HG02588 (cell line): ENCODE data around the gene NBEAL2.
"Not testable (repeated sequence)": the region's sequence is repeated elsewhere in the genome, so short reads cannot be mapped to it uniquely, and the experiment has no call there.

Experiments
- ATAC-seq: cut with Tn5 transposase; IDR thresholded peaks from one replicate; pipeline ENCODE4 v1.9.1; 2021; ENCODE audit warnings: mild to moderate bottlenecking, moderate library complexity; ENCODE audit not compliant: unreplicated experiment

The NBEAL2 gene

GRCh38 chr3:47034868-47035489, 55.5 kb downstream of the NBEAL2 start:
- no peak for ATAC-seq

- ATAC-seq, result no peak
Measured at GRCh38 chr3:47035645-47036044, 56.2 kb downstream of the NBEAL2 start.

DNA sequence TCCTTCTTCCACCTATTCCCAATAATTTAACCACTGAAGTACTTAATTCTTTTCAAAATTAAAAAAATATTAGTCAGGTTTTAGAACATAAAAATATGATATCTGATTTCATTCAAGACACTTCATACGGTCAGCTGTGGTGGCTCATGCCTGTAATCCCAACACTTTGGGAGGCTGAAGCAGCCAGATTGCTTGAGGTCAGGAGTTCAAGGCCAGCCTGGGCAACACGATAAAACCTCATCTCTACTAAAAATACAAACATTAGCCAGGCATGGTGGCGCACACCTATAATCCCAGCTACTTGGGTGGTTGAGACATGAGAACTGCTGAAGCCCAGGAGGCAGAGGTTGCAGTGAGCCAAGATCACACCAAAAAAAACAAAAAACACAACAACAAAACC, 56.7 kb downstream of the NBEAL2 start:
- no peak for ATAC-seq

- ATAC-seq, result not testable (repeated sequence)
Measured at GRCh38 chr3:47037302-47037701, 57.8 kb downstream of the NBEAL2 start.

DNA sequence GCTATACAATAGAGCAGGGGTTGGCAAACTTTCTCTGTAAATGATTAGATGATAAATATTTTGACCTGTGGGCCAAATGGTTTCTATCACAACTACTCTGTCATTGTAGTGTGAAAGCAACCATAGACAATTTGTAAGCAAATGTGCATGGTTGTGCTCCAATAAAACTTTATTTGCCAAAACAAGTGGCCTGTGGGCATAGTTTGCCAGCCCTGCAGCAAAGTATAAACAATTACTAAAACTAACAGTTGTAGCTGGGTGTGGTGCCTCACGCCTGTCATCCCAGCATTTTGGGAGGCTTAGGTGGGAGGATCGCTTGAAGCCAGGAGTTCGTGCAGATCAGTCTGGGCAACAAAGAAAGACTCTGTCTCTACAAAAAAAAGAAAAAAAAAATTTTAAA, 61.6 kb downstream of the NBEAL2 start:
- no peak for ATAC-seq

GRCh38 chr3:47042231-47042791, 62.8 kb downstream of the NBEAL2 start:
- no peak for ATAC-seq

- no peak for ATAC-seq
Measured at GRCh38 chr3:47047069-47047468, 67.6 kb downstream of the NBEAL2 start.

- ATAC-seq, result no peak
Measured at GRCh38 chr3:47047673-47048072, 68.2 kb downstream of the NBEAL2 start.

DNA sequence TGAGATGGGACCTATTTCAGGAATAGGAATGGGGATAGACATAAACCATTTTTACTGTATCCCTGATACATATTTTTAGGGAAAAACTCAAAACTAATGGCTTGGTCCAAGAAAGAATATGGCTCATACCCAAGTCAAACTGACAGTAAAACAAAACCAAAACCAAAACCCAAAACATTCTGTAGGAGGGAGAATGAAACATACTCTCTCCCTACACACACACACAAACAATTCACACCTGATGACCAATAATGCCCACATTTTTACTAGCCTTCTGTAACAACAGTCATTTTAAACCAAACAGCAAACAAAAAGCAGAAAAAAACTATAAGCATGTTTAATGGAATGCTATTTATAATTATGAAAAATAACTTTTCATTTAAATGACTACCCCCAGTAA, 74.9 kb downstream of the NBEAL2 start:
- no peak for ATAC-seq

DNA sequence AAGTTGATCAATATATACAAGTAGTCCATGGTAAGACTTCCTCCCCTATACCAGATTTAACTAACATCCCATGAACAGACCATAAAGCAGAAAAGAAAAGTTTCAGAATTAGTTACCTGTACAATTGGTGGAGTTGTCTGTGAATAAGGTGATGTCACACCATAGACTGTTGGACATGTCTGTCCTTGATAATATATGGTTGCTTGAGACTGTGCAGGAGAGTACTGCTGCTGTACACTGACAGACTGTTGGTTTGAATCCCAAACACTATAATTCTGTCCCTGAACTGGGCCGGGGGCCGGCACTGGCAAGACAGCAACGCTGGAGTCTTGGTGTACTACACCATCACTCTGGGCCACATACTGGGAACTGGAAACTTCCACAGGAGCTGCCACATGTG, 77.2 kb downstream of the NBEAL2 start:
- ATAC-seq, result no peak

- no peak for ATAC-seq
Measured at GRCh38 chr3:47057212-47057671, 77.8 kb downstream of the NBEAL2 start.
